AG04450 (cell line): ENCODE results near the gene STARD6. TPM values are rescaled to one million over a fixed set of nuclear protein-coding genes. Genes with fewer than 3 reads are reported as not detected.
A peak's percentile ranks its signal among the peaks of the same experiment; 100 is the strongest.

ENCODE experiments used
- CTCF ChIA-PET: fragments of 300-600, 350-600 bp; formaldehyde crosslinking; extraction: SDS; loops from one replicate; lab custom pipeline; 2022; ENCODE audit warnings: antibody characterized with exemption, inconsistent platforms; lab: Charles Lee
- POLR2A ChIA-PET: fragments of 350-600 bp; formaldehyde crosslinking; extraction: SDS; loops from one replicate; lab custom pipeline; 2021; ENCODE audit warnings: antibody characterized with exemption, inconsistent platforms; lab: Yijun Ruan, JAX
- DNase-seq: peaks from one replicate; pipeline ENCODE4 v3.0.0-alpha.2; 2011; ENCODE audit warnings: low read depth, low spot score
- H3K27ac ChIP-seq: one replicate; pipeline ENCODE4 v1.5.1; 2012; ENCODE audit warnings: low read depth, low read length, control low read depth
- H3K27me3 ChIP-seq: one replicate; pipeline ENCODE4 v1.6.0; 2012; ENCODE audit warnings: low read length; ENCODE audit not compliant: control insufficient read depth, insufficient read depth
- H3K4me3 ChIP-seq: 2 replicates; pipeline ENCODE4 v1.5.1; 2011; ENCODE audit warnings: mild to moderate bottlenecking, low read depth, low read length, control low read depth
- H3K9me3 ChIP-seq: 2 replicates; pipeline ENCODE4 v1.5.1; 2012; ENCODE audit warnings: low read length; ENCODE audit not compliant: control insufficient read depth, insufficient read depth
- polyA plus RNA-seq: library from polyadenylated mRNA; depleted of rRNA; stranded (reverse); fragments of >200 nt; gene quantifications from 2 replicates; pipeline ENCODE4 v1.2.3, GENCODE V29; 2011
- TF ChIP-seq, protein P1 (sequence below): IDR thresholded peaks from 2 replicates; pipeline ENCODE4 v1.5.1; 2011; ENCODE audit warnings: low read depth, low read length, control low read depth, inconsistent platforms

The STARD6 gene
- polyA plus RNA-seq, 1 experiment, result 0.14 TPM

DNA sequence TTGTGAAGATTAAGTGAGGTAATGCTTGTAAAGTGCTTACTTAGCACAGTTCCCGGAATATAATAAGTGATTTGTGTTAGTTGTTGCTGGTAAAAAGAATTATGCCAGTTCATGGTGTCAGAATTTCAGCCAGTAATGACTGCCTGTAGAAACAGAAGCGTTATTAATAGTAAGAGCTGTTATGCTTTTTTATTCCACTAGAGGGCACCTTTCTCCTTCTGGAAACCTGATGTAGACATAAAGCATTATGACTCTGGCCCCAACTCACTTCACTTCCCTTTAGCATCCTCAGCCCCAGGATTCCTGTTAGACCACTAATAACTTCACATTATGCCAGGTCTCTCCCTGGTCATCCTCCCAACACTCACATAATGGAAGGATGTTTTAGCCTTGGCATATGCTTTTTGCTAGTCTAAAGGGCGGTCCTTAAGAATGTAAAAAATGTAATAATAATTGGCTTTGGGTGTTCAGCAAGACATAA lies 34.9 kb upstream of the STARD6 start:
- peak; percentile 34 for DNase-seq
- H3K27ac ChIP-seq, result no peak overlapping the region
- TF ChIP-seq, protein P1, sequence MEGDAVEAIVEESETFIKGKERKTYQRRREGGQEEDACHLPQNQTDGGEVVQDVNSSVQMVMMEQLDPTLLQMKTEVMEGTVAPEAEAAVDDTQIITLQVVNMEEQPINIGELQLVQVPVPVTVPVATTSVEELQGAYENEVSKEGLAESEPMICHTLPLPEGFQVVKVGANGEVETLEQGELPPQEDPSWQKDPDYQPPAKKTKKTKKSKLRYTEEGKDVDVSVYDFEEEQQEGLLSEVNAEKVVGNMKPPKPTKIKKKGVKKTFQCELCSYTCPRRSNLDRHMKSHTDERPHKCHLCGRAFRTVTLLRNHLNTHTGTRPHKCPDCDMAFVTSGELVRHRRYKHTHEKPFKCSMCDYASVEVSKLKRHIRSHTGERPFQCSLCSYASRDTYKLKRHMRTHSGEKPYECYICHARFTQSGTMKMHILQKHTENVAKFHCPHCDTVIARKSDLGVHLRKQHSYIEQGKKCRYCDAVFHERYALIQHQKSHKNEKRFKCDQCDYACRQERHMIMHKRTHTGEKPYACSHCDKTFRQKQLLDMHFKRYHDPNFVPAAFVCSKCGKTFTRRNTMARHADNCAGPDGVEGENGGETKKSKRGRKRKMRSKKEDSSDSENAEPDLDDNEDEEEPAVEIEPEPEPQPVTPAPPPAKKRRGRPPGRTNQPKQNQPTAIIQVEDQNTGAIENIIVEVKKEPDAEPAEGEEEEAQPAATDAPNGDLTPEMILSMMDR, result peak; percentile 76
- POLR2A ChIA-PET, result no interaction called here
- H3K9me3 ChIP-seq, result no peaks in the 10 kb centered on the region
- no peak overlapping the region for H3K4me3 ChIP-seq
- CTCF ChIA-PET, result interaction anchor here (0.7 to 3.8 kb wide), 22 partner anchors 8 to 591 kb away, joined by 3 to 39 read pairs (median 4); partner anchors contain the start of genes C18orf54 and STARD6
- H3K27me3 ChIP-seq, result no peaks in the 10 kb centered on the region

DNA sequence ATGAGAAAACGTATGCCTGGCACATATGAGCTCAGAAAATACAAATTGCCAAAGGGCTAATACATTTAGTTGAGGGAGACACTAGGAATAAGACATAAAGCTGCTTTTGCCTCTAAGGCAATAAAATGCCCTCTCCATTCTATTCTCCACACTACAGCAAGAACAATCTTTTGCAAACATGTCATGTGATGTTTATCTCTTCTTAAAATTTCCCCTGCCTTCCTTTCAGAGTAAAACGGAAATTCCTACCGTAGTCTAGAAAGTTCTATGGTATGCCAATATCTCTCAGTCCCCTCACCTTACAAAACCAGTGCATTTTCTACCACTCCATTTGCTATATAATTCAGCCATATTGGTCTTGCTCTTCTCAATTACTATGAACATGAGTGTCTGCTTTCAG lies 33.2 kb upstream of the STARD6 start:
- Histone ChIP-seq H3K9me3 (no peaks in the 10 kb centered on the region; the same call in 1 of the 2 replicates), H3K4me3 (no peak overlapping the region), H3K27me3 (no peaks in the 10 kb centered on the region), H3K27ac (no peak overlapping the region)
- no peak for DNase-seq
- CTCF ChIA-PET, result interaction anchor here (0.6 to 3.8 kb wide), 5 partner anchors 28 to 592 kb away, joined by 3 to 35 read pairs (median 4); partner anchors contain the start of genes C18orf54 and STARD6
- POLR2A ChIA-PET, result no interaction called here
- TF ChIP-seq, protein P1, result no peak

DNA sequence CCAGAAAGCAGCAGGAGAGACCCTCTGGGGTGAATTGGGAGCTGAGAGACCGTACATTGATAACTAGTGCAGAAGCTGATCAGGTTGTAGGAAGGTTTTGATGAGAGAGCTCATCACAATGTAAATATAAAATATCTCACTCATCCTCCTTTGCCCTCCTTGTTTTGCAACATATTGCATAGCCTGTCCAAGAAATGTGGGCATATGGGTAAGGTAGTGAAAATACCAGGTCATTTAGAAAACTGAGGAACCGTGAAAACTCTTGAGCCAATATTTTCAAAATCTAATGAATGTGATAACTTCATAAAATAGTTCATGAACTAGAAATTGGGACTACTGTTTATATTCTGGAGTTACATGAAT lies 31.5 kb upstream of the STARD6 start:
- Histone ChIP-seq H3K27ac (no peak overlapping the region), H3K9me3 (no peaks in the 10 kb centered on the region; the same call in 1 of the 2 replicates), H3K27me3 (no peaks in the 10 kb centered on the region), H3K4me3 (no peak overlapping the region)
- TF ChIP-seq, protein P1, result no peak
- DNase-seq, result no peak
- ChIA-PET CTCF (interaction anchor here (0.9 to 1.3 kb wide), 2 partner anchors 16 to 31 kb away, joined by 3 read pairs; partner anchors contain the start of genes C18orf54 and STARD6), POLR2A (no interaction called here)

DNA sequence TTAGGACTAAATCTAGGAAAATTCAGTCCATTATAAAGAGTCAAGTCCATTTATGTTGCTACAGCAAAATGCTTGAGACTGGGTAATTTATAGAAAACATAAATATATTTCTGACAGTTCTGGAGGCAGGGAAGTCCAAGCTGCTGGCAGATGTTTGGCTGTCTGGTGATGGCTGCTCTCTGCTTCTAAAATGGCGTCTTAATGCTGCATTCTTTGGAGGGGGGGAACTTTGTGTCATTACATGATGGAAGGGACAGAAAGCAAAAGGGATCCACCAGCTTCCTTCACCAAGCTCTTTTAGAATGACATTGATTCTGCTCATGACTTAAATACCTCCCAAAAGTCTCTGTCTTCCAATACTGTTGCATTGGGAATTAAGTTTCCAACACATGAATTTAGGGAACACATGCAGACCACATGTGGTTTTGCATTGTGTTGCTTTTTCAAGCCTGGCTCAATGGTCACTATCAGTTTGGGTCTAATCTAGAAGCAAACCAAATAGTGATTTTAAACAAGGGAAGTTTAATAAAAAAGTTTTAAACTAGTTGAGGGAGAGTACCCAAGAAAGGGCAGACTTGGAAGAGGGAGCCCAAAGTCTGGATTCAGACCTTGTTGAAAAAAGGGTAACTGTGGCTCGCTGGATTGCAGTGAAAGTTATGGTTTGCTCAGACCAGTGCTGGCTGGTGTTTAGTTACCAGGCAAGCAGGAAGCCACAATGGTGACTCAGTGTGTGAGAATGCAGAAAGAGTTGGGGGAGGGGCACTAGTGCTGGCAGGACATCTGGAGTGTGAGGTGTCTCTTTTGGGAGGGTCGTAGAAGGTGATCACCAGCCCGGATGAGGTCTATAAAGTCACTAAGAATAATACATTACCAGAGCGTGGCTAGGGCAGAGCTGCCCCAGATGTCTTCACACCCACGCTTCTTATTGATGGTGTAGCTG lies 30.8 kb upstream of the STARD6 start:
- no peaks in the 10 kb centered on the region for H3K27me3 ChIP-seq
- ChIA-PET POLR2A (interaction anchor here (0.6 kb wide), 1 partner anchor 521 kb away, joined by 5 read pairs; no protein-coding TSS in a partner anchor), CTCF (interaction anchor here (0.9 to 1.7 kb wide), 3 partner anchors 16 to 283 kb away, joined by 3 to 5 read pairs (median 3); partner anchors contain the start of genes C18orf54 and STARD6)
- peak; percentile 61 for DNase-seq
- no peaks in the 10 kb centered on the region; the same call in 1 of the 2 replicates for H3K9me3 ChIP-seq
- H3K4me3 ChIP-seq, result no peak overlapping the region
- H3K27ac ChIP-seq, result peak overlapping the region; percentile 49
- TF ChIP-seq, protein P1, result no peak
